HepG2 (cell line): ENCODE results near the gene ESRP2. TPM values are rescaled to one million over a fixed set of nuclear protein-coding genes. Genes with fewer than 3 reads are reported as not detected.

Source experiments
- HDAC2 ChIP-seq: sonication (generic); formaldehyde crosslinking; IDR thresholded peaks from 2 replicates; pipeline ENCODE4 v1.4.0; 2020; ENCODE audit warnings: missing genetic modification reagents
- JARID2 ChIP-seq: sonication (generic); formaldehyde crosslinking; IDR thresholded peaks from 2 replicates; pipeline ENCODE4 v1.8.1; 2023; ENCODE audit warnings: missing genetic modification reagents, inconsistent platforms; ENCODE audit not compliant: insufficient replicate concordance
- KAT2B ChIP-seq: fragments of 150-350 bp; IDR thresholded peaks from 2 replicates; pipeline ENCODE4 v1.6.1; 2014; ENCODE audit warnings: low read depth, low read length, borderline replicate concordance
- LCORL ChIP-seq, 2 experiments: fragments of 450-650 bp in 1 of 2; sonication (generic) in 1 of 2; formaldehyde crosslinking in 1 of 2; IDR thresholded peaks; 2 replicates each; pipeline versions ENCODE4 v1.5.0 to v1.6.1; 2017 to 2020; ENCODE audit warnings: antibody characterized with exemption in 1 of 2, missing genetic modification reagents in 1 of 2
- NFE2L2 ChIP-seq: fragments of 150-350 bp; IDR thresholded peaks from 2 replicates; pipeline ENCODE4 v1.6.1; 2014; ENCODE audit warnings: low read length
- REL ChIP-seq: sonication (generic); formaldehyde crosslinking; conservative IDR thresholded peaks from 2 replicates; pipeline ENCODE4 v1.8.0; 2022; ENCODE audit warnings: mild to moderate bottlenecking, missing genetic modification reagents, moderate library complexity
- SRY ChIP-seq: sonication (generic); formaldehyde crosslinking; IDR thresholded peaks from 2 replicates; pipeline ENCODE4 v1.8.0; 2022; ENCODE audit warnings: mild to moderate bottlenecking, missing genetic modification reagents
- TCF7 ChIP-seq: sonication (generic); IDR thresholded peaks from 2 replicates; pipeline ENCODE4 v1.6.1; 2016; ENCODE audit warnings: antibody characterized with exemption, low read depth
- THAP11 ChIP-seq: IDR thresholded peaks from 2 replicates; pipeline ENCODE4 v1.6.1; 2016; ENCODE audit warnings: missing biosample characterization, missing genetic modification reagents
- ZFP36L2 ChIP-seq: sonication (generic); formaldehyde crosslinking; IDR thresholded peaks from 2 replicates; pipeline ENCODE4 v1.4.0; 2020; ENCODE audit warnings: missing genetic modification reagents
- ZNF441 ChIP-seq: sonication (generic); formaldehyde crosslinking; IDR thresholded peaks from 2 replicates; pipeline ENCODE4 v1.7.0; 2021; ENCODE audit warnings: missing genetic modification reagents, borderline replicate concordance
- ZNF577 ChIP-seq: sonication (generic); formaldehyde crosslinking; IDR thresholded peaks from 2 replicates; pipeline ENCODE4 v1.4.0; 2020; ENCODE audit warnings: mild to moderate bottlenecking, low read depth, missing genetic modification reagents, borderline replicate concordance
- ZSCAN30 ChIP-seq: sonication (generic); formaldehyde crosslinking; IDR thresholded peaks from 2 replicates; pipeline ENCODE4 v1.5.0; 2020; ENCODE audit warnings: mild to moderate bottlenecking, missing genetic modification reagents
- polyA plus RNA-seq, 8 experiments: library from polyadenylated mRNA; depleted of rRNA in 3 of 8; stranded (reverse) in 7 of 8; unstranded in 1 of 8; fragments of >200 nt; fragmentation: Illumina TruSeq in 4 of 8; extraction: Trizol in 4 of 8; gene quantifications; 2 replicates each; pipeline versions ENCODE4 v1.2.1 to v1.2.3, GENCODE V29; 2011 to 2016; ENCODE audit warnings: low read depth in 4 of 8, missing spikeins in 1 of 8, mixed read lengths in 1 of 8; ENCODE audit not compliant: insufficient read depth in 1 of 8
- total RNA-seq, 5 experiments: library from RNA; depleted of rRNA; stranded (reverse); fragments of >200 nt; fragmentation: Illumina TruSeq; extraction: Trizol; gene quantifications; 2 replicates each; pipeline ENCODE4 v1.2.3, GENCODE V29; 2016; ENCODE audit warnings: low read depth in 1 of 5
- TF ChIP-seq, protein P1 (sequence below): IDR thresholded peaks from 2 replicates; pipeline ENCODE4 v1.6.1; 2016; ENCODE audit warnings: missing compliant biosample characterization, missing genetic modification reagents, borderline replicate concordance
- TF ChIP-seq, protein P2 (sequence below): sonication (generic); formaldehyde crosslinking; IDR thresholded peaks from 2 replicates; pipeline ENCODE4 v1.5.0; 2020; ENCODE audit warnings: mild to moderate bottlenecking, low read depth, missing genetic modification reagents, borderline replicate concordance
- TF ChIP-seq, protein P3 (sequence below): sonication (generic); formaldehyde crosslinking; IDR thresholded peaks from 2 replicates; pipeline ENCODE4 v1.4.0; 2020; ENCODE audit warnings: missing genetic modification reagents
- TF ChIP-seq, protein P4 (sequence below): sonication (generic); formaldehyde crosslinking; IDR thresholded peaks from 2 replicates; pipeline ENCODE4 v1.5.1; 2020; ENCODE audit warnings: mild to moderate bottlenecking, missing genetic modification reagents, borderline replicate concordance
- TF ChIP-seq, protein P5 (sequence below): IDR thresholded peaks from 2 replicates; pipeline ENCODE4 v1.6.1; 2016; ENCODE audit warnings: low read depth
- TF ChIP-seq, protein P6 (sequence below): fragments of 450-650 bp; IDR thresholded peaks from 2 replicates; pipeline ENCODE4 v1.6.1; 2016

Gene ESRP2
- total and polyA plus RNA-seq, 2 of the 13 experiments (the other 11 are each of a cell fraction or from before 2014, with no cell fraction given) = 21.1 to 32.4 TPM

DNA sequence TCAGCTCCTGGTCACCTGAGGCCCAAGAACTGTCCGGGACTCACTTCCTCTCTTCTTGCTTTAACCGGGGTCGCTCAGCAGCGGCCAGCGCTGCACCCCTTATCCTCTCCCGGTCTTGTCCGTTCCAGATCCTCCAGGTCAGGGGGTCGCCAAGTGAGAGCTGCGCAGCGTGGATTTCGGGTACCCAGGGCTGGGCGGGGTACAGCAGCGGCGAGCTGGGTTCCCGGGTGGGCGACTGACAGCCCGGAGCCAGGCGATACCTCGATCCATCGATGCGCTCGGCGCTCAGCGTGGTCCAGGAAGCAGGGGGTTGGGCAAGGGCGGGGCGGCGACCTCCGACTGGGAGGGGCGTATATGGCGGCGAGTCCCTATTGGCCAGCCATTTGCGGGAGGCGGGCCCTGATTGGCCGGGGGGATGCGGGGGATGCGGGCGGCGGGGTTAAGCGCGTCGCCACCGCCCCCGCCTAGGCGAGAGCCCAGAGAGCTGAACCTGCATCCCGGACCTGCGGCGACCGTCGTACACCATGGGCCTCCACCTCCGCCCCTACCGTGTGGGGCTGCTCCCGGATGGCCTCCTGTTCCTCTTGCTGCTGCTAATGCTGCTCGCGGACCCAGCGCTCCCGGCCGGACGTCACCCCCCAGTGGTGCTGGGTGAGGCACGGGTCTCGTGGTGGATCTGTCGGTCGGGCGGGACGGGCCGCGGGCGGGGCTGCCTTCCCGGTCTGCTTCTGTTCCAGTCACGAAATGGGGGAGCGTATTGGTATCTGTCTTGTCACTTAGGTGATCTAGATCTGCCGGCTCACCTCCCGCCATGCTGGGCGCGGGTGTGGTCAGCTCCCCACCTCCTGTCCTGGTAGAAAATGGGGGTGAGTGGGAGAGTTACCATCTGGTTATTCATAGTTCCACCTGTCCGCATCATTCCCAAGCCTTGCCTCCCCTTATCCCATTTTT, 9.3 kb upstream of the ESRP2 start, which contains the start of gene PLA2G15 (continued):
- TF ChIP-seq ZNF441 (CRISPR knock-in tag) = 0 out of 2 replicates have a peak, but pooled peaks have one; percentile 28
- TF ChIP-seq, protein P1, sequence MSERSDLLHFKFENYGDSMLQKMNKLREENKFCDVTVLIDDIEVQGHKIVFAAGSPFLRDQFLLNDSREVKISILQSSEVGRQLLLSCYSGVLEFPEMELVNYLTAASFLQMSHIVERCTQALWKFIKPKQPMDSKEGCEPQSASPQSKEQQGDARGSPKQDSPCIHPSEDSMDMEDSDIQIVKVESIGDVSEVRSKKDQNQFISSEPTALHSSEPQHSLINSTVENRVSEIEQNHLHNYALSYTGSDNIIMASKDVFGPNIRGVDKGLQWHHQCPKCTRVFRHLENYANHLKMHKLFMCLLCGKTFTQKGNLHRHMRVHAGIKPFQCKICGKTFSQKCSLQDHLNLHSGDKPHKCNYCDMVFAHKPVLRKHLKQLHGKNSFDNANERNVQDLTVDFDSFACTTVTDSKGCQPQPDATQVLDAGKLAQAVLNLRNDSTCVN (CRISPR knock-in tag) = 0 out of 2 replicates have a peak, but pooled peaks have one; percentile 15
- peak; percentile 84 for TF ChIP-seq THAP11 (CRISPR knock-in tag)
- TF ChIP-seq, protein P2, sequence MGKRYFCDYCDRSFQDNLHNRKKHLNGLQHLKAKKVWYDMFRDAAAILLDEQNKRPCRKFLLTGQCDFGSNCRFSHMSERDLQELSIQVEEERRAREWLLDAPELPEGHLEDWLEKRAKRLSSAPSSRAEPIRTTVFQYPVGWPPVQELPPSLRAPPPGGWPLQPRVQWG = no peak
- TF ChIP-seq REL = peak; percentile 94
- TF ChIP-seq SRY (CRISPR knock-in tag) = 0 out of 2 replicates have a peak, but pooled peaks have one; percentile 13
- TF ChIP-seq JARID2 (CRISPR knock-in tag) = peak; percentile 94
- no peak for TF ChIP-seq ZFP36L2 (CRISPR knock-in tag)
- TF ChIP-seq, protein P3, sequence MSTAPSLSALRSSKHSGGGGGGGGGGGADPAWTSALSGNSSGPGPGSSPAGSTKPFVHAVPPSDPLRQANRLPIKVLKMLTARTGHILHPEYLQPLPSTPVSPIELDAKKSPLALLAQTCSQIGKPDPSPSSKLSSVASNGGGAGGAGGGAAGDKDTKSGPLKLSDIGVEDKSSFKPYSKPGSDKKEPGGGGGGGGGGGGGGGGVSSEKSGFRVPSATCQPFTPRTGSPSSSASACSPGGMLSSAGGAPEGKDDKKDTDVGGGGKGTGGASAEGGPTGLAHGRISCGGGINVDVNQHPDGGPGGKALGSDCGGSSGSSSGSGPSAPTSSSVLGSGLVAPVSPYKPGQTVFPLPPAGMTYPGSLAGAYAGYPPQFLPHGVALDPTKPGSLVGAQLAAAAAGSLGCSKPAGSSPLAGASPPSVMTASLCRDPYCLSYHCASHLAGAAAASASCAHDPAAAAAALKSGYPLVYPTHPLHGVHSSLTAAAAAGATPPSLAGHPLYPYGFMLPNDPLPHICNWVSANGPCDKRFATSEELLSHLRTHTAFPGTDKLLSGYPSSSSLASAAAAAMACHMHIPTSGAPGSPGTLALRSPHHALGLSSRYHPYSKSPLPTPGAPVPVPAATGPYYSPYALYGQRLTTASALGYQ (CRISPR knock-in tag) = peak; percentile 69; the same call in 1 of the 2 replicates
- TF ChIP-seq ZNF577 (CRISPR knock-in tag) = no peak
- TF ChIP-seq, protein P4, sequence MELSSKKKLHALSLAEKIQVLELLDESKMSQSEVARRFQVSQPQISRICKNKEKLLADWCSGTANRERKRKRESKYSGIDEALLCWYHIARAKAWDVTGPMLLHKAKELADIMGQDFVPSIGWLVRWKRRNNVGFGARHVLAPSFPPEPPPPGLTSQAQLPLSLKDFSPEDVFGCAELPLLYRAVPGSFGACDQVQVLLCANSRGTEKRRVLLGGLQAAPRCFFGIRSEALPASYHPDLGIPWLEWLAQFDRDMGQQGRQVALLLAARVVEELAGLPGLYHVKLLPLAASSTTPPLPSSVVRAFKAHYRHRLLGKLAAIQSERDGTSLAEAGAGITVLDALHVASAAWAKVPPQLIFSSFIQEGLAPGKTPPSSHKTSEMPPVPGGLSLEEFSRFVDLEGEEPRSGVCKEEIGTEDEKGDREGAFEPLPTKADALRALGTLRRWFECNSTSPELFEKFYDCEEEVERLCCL (CRISPR knock-in tag) = no peak
- TF ChIP-seq NFE2L2 = no peak
- TF ChIP-seq, protein P5, sequence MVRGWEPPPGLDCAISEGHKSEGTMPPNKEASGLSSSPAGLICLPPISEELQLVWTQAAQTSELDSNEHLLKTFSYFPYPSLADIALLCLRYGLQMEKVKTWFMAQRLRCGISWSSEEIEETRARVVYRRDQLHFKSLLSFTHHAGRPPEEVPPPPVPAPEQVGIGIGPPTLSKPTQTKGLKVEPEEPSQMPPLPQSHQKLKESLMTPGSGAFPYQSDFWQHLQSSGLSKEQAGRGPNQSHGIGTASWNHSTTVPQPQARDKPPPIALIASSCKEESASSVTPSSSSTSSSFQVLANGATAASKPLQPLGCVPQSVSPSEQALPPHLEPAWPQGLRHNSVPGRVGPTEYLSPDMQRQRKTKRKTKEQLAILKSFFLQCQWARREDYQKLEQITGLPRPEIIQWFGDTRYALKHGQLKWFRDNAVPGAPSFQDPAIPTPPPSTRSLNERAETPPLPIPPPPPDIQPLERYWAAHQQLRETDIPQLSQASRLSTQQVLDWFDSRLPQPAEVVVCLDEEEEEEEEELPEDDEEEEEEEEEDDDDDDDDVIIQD (CRISPR knock-in tag) = peak; percentile 77; the same call in 1 of the 2 replicates
- TF ChIP-seq, protein P6, sequence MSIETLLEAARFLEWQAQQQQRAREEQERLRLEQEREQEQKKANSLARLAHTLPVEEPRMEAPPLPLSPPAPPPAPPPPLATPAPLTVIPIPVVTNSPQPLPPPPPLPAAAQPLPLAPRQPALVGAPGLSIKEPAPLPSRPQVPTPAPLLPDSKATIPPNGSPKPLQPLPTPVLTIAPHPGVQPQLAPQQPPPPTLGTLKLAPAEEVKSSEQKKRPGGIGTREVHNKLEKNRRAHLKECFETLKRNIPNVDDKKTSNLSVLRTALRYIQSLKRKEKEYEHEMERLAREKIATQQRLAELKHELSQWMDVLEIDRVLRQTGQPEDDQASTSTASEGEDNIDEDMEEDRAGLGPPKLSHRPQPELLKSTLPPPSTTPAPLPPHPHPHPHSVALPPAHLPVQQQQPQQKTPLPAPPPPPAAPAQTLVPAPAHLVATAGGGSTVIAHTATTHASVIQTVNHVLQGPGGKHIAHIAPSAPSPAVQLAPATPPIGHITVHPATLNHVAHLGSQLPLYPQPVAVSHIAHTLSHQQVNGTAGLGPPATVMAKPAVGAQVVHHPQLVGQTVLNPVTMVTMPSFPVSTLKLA = peak; percentile 46; the same call in 1 of the 2 replicates
- no peak for TF ChIP-seq ZSCAN30 (CRISPR knock-in tag)
- no peak for TF ChIP-seq KAT2B
- peak; percentile 65; the same call in 1 of the 2 replicates for TF ChIP-seq HDAC2 (CRISPR knock-in tag)
- TF ChIP-seq LCORL (IDR thresholded peaks at IDR 0.05) = no peak
- TF ChIP-seq LCORL (CRISPR knock-in tag; IDR thresholded peaks at IDR 0.05) = peak; percentile 63; the same call in 1 of the 2 replicates
- no peak for TF ChIP-seq TCF7
